ENCODE data around the gene GRP.

Gene GRP

DNA sequence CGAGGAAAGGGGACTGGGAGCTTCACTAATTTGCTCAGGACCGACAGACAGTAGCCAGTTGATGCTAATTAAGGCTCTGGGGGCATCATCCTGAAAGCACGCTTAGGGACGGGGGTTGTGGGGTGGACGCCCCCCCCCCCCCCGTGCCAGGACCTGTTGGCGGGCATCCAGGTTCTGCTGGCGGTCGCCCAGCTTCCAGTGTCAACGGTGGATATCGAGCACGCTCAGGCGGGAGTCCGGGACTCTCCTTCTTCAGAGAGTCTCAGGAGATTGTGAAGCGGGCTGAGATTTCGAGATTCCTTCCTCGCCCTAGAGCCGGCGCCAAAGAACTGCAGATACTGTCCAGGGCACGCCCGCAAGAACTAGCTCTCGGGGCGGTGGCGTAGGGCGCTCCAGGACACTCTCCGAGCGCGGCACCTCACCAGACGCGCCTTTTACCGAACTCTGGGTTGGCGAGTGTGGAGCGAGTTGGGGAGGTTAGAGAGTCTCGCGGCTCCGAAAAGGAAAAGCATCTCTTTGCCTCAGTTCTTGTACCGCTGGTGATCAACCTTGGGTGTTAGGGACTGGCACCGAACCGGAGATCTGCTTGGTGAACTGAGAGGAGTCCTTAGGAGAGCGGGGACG lies 47.7 kb downstream of the GRP start:
- DNase-seq (ENCODE audit: low read depth in 2 of 2): no peak

DNA sequence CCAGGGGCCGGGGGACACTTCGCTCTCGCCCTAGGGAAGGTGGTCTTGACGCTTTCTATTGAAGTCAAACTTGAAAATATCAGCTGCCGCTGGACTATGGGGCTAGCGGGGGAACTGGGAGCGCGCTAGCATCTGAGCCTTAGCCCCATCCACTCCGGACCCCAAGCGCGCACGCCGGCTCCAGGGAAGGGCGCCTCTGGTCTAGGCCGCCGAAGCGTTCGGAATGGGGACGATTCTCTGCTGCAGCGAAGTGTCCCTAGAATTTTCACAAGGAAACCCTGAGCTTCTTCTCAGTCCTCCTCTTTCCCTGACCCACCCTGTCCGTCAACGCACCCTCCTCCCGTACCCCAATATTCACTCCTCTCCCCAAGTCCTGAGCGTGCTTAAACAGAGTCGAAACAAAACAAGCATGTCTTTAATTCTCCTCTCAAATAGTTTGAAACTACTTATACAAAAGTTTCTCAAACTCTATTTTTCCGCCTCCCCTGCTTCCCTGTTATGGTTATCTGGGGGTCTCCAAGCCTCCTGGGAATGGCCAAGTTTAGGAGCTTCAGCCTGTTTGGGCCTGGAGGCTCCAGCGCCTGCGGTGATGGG lies 48.3 kb downstream of the GRP start:
- no peak for DNase-seq (ENCODE audit: low read depth in 2 of 2)

DNA sequence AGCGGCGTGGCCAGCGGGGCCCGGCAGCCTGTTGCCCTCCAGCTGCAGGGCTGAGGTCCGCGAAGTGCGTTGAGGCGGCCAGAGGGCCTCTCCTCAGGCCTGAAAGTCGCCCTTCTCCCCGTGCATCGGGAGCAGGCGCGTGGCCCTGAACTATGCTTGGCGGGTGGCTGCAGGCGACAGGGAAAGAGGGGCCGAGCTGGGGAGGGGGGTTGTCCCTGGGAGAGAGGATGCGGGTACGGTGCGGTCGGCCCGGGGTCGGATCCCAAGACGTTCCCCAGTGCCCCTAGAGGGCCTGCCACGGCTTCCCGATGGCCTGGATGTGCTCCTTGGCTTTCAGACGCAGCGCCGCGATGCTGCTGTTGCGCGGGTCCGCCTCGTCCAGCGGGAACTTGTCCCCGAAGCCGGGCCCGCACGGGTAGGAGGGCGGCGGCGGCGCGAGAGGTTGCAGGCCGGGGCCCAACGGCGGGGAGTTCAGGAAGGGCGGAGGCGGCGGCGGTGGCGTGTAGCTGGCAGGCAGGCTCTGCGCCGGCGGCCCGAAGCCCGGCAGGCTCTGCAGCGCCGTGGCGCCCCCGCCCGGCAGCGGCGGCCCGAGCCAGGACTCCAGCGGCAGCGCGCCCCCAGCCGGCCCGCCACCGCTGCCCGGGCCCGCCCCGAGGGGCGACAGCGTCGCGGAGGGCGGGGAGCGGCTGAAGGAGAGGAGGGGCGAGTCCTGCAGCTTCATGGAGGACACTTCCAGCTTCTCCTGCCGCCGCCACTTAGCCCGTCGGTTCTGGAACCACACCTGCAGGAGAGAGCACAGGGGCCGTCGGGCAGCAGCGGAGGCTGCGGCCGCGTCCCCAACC lies 49.0 kb downstream of the GRP start:
- DNase-seq (ENCODE audit: low read depth in 2 of 2): no peak

DNA sequence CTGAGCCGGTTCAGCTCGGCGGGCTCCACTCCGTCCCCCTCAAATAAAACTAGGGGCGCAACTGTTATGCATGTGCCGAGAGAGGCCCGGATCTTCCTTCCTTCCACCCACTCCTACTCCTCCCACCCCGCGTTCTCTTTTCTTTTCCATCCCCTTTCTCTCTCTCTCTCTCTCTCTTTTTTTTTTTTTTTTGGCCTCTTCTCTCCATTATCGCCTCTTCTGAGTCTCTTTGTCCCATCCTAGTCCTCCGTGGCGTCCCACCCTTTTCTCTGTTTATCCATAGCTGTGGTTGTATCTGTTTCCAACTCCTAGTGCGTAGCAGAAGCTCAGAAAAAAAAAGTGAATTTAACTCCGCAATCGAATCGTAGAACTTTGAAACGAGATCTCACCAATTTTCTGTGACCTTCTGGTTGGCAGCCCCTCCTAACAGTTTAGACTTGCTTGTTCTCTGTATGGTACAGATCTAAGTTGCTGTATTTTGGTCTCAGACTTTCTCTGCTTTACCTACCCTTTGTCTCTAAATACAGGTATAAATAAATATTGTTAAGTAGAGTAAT lies 49.7 kb downstream of the GRP start:
- no peak for DNase-seq (ENCODE audit: low read depth in 2 of 2)

DNA sequence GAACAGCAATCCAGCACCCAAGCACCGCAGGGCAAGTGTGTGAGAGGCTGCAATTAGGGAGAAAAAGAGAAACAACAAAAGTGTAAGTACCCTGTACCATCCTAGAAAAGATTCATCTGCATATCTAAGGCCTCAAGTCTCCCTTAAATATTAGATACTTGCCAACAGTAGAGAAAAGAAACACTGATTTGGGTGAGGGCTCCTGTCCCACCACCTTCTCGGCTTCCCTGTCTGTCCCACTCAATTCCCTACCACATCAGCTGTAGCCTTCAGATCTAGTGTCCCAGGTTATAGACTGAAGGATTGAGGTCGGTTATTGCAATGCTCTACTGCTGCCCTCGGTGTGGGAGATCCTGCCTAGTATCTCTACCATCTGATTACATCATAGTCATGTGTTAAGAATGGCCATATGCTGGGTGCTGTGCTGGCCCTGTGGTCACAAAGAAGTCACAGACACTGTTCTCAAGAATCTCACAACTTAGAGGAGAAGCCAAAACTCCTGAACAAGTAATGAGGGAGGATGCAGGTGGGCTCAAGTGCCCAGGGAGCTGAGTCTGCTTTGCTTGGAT lies 50.8 kb downstream of the GRP start:
- DNase-seq (ENCODE audit: low read depth in 2 of 2): no peak

DNA sequence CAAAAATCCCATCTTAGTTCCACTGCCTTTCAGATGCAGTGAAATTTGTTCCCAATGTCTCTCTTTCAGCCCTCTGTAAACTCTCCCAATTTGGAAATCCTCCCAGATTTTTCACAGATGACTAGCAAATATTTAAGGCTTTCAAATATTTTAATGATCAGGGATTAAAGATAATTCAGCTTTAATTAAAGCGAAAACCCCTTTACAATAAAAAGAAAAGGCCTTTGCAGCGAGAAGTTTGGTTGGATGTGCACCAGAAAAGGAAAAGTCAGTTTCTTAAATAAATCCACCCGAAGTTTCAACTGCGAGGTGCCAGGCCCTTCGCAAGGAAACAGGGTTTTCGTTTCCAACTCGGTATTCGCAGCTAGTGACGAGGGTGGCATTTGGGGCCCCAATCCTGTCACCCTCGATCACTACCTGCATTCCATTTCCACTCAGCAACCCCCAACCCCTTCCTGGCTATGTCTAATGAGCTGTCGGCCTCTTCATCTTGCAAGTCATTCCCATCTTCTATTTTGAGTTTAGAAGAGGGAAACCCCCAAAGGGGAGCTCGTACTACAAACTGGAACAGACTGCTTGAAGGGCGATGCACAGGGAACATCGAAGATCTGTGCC lies 51.8 kb downstream of the GRP start:
- no peak for DNase-seq (ENCODE audit: low read depth in 2 of 2)

DNA sequence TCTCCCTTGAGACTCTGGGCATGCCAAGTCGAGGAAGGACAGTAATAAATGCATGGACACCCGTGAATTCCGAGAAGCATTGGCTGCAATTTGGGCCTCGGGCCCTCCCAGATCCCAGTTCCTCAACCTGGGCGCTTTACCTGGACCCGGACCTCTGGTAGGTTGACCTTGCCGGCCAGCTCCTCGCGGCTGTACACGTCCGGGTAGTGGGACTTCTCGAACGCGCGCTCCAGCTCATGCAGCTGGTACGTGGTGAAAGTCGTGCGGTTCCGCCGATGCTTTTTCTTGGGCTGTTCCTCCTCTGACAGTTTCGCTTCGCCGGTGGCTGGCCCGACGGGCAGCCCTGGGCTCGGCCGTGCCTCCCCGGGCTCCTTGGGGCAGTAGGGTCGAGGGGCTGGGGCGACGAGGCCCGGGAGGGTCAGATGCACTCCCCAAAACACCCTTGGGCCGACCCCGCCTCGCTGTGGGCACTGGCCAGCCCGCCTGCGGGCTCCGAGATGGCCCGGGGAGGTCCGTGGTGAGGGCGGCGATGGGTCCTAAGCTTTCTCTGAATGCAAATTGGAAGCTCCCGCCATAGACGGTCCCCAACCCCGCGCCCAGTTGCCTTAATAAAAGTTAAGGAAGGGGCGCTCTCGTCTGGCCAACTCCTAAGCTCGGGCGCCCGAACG lies 52.4 kb downstream of the GRP start:
- DNase-seq (ENCODE audit: low read depth in 2 of 2): no peak

DNA sequence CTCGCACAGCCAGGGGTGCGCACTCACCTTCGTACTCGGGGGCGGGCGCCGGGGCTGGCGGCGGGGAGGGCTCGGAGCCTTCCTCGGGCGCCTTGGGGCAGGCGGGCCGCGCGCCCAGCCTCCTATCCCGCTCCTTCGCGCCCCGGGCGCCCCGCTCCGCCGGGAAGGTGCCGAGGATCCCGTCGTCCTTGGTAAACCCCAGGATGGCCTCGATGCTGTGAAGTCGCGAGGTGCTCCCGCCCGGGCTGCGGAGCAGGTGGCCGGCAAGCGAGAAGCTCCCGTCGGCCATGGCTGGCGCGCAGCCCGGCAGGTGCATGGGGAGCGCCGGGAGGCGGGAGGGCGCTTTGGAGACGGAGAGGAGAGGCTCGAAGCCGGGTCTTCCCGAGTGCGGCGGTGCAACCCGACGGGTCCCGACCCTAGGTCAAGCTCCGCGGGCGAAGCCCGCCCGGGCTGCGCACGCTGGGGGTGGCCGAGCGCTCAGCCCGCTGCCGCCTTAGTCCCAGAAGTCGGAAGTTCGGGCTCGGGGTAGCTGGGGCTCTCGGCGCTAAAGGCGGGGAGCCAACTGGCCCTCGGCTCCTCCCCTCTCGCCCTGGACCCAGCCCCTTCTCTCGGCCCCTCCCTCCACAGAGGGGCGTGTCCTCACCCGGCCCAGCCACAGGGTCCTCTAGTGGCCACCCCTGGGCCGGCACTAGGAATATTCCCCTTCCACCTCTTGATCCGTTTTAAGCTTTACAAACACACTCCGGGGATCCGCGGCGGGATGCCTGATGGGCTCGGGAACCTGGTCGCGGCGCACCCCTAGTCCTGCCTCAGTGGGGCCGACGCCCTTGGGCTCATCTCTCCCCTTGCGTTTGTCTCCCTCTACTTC lies 53.2 kb downstream of the GRP start, which contains the start of gene RAX:
RAX (minus strand) TSS at position 564 of the 868 bp plus-strand sequence; CDS start at position 316, 248 bp downstream.
- no peak for DNase-seq (ENCODE audit: low read depth in 2 of 2)

DNA sequence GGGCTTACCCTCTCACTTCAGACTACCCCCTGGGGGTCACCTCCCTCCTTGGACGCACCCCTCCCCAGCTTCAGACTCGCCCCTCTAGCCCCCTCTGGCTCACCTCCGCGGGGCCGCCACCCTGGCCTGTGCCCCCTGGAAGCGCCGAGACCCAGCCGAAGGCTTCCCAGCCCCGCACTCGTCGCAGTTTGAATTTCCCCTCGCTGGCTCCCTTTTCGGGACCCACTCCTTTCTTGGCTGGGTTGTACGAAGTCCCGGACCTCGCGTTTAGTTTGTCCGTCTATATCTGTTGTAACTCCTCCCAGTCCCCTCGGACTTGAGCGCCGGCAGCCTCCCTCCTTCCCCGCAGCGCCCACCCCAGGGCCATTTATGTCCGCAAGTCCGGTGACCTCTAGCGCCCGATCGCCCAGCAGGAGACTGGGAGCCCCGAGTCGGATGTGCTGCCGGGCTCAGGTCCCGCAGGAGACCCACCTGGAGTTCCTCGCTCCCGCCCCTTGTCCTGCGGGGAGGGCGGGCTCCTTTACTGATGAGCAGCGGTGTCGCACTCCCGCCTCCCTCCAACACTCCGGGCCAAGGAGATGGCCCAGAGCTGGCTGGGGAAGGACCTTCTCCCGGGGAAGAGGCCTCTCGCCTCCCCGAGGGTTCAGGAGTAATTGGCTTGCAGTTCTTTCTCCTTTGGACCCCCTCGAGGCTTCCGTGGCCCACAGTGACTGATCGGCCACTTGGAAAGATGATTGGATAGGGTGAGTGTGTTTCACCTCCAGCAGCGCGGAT lies 54.0 kb downstream of the GRP start:
- DNase-seq (ENCODE audit: low read depth in 2 of 2): no peak

DNA sequence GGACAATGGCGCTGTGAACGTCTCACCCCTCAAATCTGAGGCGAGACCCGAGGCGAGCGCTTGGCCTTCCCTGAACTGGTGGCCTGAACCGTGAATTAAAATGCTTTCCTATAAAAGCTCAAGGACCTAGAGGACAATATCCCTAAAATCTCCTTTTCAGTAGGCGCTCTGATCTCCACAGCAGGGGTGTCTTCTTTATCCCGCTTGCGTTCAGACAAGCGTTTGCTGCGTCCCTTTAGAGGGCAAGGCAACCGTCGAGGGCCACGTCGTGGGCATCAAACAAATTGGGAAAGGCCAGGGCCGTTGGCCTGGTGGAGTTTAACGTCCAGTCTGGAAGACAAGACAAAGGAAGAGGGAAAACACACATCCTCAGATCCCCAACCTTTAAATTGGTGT lies 54.6 kb downstream of the GRP start:
- DNase-seq (ENCODE audit: low read depth in 2 of 2): no peak

DNA sequence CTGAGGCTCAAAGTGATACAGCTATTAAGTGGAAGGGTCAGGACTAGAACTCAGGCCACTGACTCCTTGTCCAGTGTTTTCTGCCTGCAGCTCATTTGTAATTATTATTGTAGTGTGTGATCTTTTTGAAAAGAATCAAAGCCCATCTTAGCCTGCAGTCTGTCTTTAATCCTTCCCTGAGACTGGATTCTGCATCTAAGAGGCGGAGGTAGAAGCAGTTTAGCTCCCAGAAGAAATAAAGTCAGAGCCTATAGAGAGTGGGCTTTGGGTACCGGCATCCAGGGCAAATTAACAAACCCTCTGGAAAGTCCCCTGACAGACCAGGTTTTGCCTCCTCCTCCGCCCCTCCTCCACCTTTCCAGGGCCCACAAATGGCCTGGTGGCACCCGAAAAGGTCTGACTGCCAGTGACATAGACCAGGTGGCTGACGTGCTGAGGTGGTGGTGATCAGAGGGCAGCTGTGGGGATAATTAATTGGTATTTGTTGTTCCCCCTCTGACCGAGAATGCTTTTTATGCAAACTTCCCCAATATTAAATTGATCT lies 55.5 kb downstream of the GRP start:
- DNase-seq (ENCODE audit: low read depth in 2 of 2): no peak

DNA sequence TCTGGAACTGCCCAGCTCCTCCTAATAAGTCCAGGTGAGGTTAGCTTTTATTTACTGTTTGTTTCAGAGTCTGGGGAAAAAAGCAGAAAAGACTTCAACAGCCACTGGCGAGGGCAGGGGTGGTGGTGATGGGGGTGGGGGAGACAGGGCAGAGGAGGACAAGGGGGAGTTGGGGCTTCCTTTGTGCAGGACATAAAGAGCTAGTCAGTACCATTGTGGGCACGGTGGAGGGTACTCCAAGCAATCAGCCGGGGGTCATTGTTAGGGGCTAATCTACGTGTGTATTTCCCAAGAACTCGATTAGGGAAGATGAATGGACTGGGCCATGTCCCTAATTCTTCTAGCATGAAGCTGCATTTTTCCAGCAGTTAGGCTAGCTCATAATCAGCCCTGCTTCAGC lies 56.1 kb downstream of the GRP start:
- DNase-seq (ENCODE audit: low read depth in 2 of 2): no peak

DNA sequence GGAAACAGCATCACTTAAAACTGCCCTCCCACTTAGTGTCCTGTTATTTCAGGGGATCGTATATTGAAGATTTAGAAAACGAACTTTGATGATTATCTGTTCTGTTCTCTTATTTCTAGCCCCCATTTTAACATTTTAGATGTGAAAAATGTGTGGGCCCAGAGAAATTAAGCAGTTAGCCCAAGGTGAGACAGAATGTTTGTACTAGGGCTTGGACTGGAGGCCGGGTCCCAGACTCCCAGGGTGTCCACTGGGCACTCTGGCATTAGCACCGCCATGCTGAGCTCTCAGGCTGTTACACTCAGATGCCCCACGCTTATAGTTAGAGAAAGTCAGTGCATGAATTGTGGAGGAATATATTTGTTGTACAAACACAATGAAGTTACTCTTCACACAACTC lies 58.8 kb downstream of the GRP start:
- DNase-seq (ENCODE audit: low read depth in 2 of 2): no peak

DNA sequence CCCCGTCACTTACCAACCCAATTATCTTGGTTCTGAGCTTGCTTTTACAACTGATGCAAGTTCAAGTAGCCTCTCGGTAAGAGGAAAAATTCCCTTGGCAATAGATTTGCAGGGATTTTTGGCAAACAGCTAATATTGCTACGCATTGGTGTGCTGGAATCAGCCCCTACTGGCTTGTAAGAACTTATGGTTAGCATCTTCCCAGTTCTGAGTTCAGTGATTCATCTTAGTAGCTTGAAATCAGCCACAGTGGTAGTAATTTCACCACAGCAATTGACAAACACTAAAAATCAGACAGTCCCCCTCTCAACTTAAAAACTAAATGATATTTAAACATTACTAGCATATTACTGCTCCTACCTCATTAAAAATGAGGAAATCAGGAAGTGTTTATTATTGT lies 59.2 kb downstream of the GRP start:
- DNase-seq (ENCODE audit: low read depth in 2 of 2): no peak

DNA sequence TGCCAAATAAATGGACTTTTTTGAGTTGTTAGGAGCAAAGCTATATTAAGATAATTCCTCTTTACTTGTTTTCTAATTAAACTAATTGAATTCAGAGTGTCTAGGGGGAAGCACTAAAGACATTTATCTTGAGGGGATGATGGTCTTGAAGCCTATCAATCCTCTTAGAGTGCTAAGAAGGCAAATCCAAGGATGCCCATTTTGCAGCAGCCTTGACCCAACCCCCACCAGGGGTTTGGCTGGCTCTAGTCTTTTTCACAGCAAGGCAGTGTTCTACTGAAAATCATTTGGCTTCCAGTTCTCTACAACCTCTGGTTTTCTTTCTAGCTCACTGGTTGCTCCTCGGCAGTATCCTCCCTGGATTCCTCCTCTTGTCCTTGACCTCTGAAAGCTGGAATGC lies 59.8 kb downstream of the GRP start:
- no peak for DNase-seq (ENCODE audit: low read depth in 2 of 2)
